ENCODE results near the gene SRPX.

DNA sequence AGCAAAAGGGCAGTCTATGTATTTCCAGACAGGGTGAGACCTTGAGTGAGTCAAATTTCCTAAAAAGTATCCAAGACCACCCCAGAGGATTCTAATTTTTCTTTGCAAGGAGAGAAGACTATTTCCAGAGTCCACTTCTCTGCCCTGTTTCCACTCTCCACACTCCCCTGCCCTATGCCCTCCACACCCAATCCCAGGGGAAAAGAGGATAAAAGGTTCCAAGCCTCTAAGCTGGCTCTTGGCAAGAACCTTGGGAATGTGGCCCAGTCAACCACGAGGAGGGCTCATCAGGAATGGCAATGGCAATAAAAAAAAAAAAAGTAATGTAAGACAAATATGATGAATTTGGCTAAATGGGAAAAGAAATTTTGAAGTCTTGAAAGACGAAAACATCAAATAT, 65.9 kb downstream of the SRPX start:
- TF ChIP-seq, protein P1, sequence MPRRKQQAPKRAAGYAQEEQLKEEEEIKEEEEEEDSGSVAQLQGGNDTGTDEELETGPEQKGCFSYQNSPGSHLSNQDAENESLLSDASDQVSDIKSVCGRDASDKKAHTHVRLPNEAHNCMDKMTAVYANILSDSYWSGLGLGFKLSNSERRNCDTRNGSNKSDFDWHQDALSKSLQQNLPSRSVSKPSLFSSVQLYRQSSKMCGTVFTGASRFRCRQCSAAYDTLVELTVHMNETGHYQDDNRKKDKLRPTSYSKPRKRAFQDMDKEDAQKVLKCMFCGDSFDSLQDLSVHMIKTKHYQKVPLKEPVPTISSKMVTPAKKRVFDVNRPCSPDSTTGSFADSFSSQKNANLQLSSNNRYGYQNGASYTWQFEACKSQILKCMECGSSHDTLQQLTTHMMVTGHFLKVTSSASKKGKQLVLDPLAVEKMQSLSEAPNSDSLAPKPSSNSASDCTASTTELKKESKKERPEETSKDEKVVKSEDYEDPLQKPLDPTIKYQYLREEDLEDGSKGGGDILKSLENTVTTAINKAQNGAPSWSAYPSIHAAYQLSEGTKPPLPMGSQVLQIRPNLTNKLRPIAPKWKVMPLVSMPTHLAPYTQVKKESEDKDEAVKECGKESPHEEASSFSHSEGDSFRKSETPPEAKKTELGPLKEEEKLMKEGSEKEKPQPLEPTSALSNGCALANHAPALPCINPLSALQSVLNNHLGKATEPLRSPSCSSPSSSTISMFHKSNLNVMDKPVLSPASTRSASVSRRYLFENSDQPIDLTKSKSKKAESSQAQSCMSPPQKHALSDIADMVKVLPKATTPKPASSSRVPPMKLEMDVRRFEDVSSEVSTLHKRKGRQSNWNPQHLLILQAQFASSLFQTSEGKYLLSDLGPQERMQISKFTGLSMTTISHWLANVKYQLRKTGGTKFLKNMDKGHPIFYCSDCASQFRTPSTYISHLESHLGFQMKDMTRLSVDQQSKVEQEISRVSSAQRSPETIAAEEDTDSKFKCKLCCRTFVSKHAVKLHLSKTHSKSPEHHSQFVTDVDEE (CRISPR knock-in tag; IDR thresholded peaks at IDR 0.05) = no peak
- no peak for TF ChIP-seq ZFP30 (CRISPR knock-in tag; IDR thresholded peaks at IDR 0.05)
- no peak for TF ChIP-seq ZFP3 (CRISPR knock-in tag; IDR thresholded peaks at IDR 0.05)
- no peak for TF ChIP-seq CSDC2 (CRISPR knock-in tag; IDR thresholded peaks at IDR 0.05)
- no peak for TF ChIP-seq ARNTL (CRISPR knock-in tag; IDR thresholded peaks at IDR 0.05; ENCODE audit: borderline replicate concordance, low read depth)
- TF ChIP-seq RARB (CRISPR knock-in tag; IDR thresholded peaks at IDR 0.05) = no peak
- TF ChIP-seq, protein P2, sequence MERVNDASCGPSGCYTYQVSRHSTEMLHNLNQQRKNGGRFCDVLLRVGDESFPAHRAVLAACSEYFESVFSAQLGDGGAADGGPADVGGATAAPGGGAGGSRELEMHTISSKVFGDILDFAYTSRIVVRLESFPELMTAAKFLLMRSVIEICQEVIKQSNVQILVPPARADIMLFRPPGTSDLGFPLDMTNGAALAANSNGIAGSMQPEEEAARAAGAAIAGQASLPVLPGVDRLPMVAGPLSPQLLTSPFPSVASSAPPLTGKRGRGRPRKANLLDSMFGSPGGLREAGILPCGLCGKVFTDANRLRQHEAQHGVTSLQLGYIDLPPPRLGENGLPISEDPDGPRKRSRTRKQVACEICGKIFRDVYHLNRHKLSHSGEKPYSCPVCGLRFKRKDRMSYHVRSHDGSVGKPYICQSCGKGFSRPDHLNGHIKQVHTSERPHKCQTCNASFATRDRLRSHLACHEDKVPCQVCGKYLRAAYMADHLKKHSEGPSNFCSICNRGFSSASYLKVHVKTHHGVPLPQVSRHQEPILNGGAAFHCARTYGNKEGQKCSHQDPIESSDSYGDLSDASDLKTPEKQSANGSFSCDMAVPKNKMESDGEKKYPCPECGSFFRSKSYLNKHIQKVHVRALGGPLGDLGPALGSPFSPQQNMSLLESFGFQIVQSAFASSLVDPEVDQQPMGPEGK (CRISPR knock-in tag; IDR thresholded peaks at IDR 0.05; ENCODE audit: borderline replicate concordance) = no peak
- no peak for TF ChIP-seq SNAI2 (CRISPR knock-in tag; IDR thresholded peaks at IDR 0.05)
- TF ChIP-seq GLIS3 (CRISPR knock-in tag; IDR thresholded peaks at IDR 0.05) = no peak
